Measurements from ENCODE around the gene SRCIN1. TPM values are rescaled to one million over a fixed set of nuclear protein-coding genes. Genes with fewer than 3 reads are reported as not detected.
A peak's percentile ranks its signal among the peaks of the same experiment; 100 is the strongest.
"Not testable (repeated sequence)": the region's sequence is repeated elsewhere in the genome, so short reads cannot be mapped to it uniquely, and the experiment has no call there.

The SRCIN1 gene
- total and polyA plus RNA-seq, 2 experiments from 2014 or later = 2.3 to 10.8 TPM

DNA sequence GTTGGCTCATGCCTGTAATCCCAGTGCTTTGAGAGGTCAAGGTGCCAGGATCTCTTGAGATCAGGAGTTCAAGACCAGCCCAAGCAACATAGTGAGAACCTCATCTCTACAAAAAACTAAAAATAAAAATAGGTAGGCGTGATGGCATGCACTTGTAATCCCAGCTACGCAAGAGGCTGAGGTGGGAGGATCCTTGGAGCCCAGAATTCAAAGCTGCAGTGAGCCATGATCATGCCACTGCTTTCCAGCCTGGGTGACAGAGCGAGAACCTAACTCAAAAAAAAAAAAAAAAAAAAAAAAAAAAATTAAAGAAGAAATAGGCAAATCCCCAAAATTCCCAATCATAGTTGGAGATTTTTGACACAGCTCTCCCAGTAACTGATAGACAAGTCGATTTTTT lies 32.2 kb upstream of the SRCIN1 start:
- H3K4me3 ChIP-seq = no peak overlapping the region
- no peaks in the 10 kb centered on the region for H3K36me3 ChIP-seq
- TF ChIP-seq, protein P1, sequence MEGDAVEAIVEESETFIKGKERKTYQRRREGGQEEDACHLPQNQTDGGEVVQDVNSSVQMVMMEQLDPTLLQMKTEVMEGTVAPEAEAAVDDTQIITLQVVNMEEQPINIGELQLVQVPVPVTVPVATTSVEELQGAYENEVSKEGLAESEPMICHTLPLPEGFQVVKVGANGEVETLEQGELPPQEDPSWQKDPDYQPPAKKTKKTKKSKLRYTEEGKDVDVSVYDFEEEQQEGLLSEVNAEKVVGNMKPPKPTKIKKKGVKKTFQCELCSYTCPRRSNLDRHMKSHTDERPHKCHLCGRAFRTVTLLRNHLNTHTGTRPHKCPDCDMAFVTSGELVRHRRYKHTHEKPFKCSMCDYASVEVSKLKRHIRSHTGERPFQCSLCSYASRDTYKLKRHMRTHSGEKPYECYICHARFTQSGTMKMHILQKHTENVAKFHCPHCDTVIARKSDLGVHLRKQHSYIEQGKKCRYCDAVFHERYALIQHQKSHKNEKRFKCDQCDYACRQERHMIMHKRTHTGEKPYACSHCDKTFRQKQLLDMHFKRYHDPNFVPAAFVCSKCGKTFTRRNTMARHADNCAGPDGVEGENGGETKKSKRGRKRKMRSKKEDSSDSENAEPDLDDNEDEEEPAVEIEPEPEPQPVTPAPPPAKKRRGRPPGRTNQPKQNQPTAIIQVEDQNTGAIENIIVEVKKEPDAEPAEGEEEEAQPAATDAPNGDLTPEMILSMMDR (IDR thresholded peaks at IDR 0.05; ENCODE audit: low read depth, low read length) = no peak
- H3K27me3 ChIP-seq = no peaks in the 10 kb centered on the region
- DNase-seq (ENCODE audit: low read depth in 1 of 2, low spot score in 1 of 2) = no peak
- H3K4me1 ChIP-seq (ENCODE audit: low read depth) = no peaks in the 10 kb centered on the region
- H3K27ac ChIP-seq = no peak overlapping the region
- H3K9me3 ChIP-seq (ENCODE audit: low read depth) = no peaks in the 10 kb centered on the region

GRCh38 chr17:38636054-38636453 lies 30.3 kb upstream of the SRCIN1 start:
- TF ChIP-seq, protein P1 (IDR thresholded peaks at IDR 0.05; ENCODE audit: low read depth, low read length) = no peak
- Histone ChIP-seq H3K9me3 (ENCODE audit: low read depth) (no peaks in the 10 kb centered on the region), H3K27me3 (no peaks in the 10 kb centered on the region), H3K27ac (no peak overlapping the region), H3K36me3 (no peaks in the 10 kb centered on the region), H3K4me3 (no peak overlapping the region), H3K4me1 (ENCODE audit: low read depth) (no peaks in the 10 kb centered on the region)
- DNase-seq (ENCODE audit: low read depth in 1 of 2, low spot score in 1 of 2) = no peak

GRCh38 chr17:38632334-38632733 lies 26.6 kb upstream of the SRCIN1 start:
- no peak overlapping the region for H3K4me3 ChIP-seq
- no peak overlapping the region for H3K27ac ChIP-seq
- TF ChIP-seq, protein P1 (IDR thresholded peaks at IDR 0.05; ENCODE audit: low read depth, low read length) = no peak
- no peaks in the 10 kb centered on the region for H3K36me3 ChIP-seq
- no peaks in the 10 kb centered on the region for H3K4me1 ChIP-seq (ENCODE audit: low read depth)
- no peak for DNase-seq (ENCODE audit: low read depth in 1 of 2, low spot score in 1 of 2)
- no peaks in the 10 kb centered on the region for H3K9me3 ChIP-seq (ENCODE audit: low read depth)
- no peaks in the 10 kb centered on the region for H3K27me3 ChIP-seq

- TF ChIP-seq, protein P1 (IDR thresholded peaks at IDR 0.05; ENCODE audit: low read depth, low read length) = no peak
- Histone ChIP-seq H3K9me3 (ENCODE audit: low read depth) (no peaks in the 10 kb centered on the region), H3K27ac (no peak overlapping the region), H3K27me3 (no peaks in the 10 kb centered on the region), H3K4me1 (ENCODE audit: low read depth) (no peaks in the 10 kb centered on the region), H3K4me3 (no peak overlapping the region), H3K36me3 (no peaks in the 10 kb centered on the region)
- DNase-seq (ENCODE audit: low read depth in 1 of 2, low spot score in 1 of 2) = peak in 1 of 2 donors; percentile 16
These were observed 22.7 kb upstream of the SRCIN1 start for GRCh38 chr17:38628441-38628840.

DNA sequence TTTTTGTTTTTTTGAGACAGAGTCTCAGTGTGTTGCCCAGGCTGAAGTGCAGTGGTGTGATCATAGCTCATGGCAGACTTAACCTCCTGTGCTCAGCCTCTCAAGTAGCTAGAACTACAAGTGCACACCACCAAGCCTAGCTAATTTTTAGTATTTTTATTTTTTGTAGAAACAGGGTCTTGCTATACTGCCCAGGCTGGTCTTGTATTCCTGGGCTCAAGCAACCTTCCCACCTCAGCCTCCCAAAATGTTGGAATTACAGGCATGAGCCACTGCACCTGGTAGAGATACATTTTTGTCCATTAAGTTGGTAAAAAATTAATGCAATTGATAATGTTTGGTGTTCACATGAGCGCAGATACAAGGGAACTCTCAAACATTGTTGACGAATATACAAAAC lies 22.2 kb upstream of the SRCIN1 start:
- Histone ChIP-seq H3K9me3 (ENCODE audit: low read depth) (no peaks in the 10 kb centered on the region), H3K4me3 (no peak overlapping the region), H3K4me1 (ENCODE audit: low read depth) (no peaks in the 10 kb centered on the region), H3K27me3 (no peaks in the 10 kb centered on the region), H3K27ac (no peak overlapping the region), H3K36me3 (no peaks in the 10 kb centered on the region)
- no peak for DNase-seq (ENCODE audit: low read depth in 1 of 2, low spot score in 1 of 2)
- TF ChIP-seq, protein P1 (IDR thresholded peaks at IDR 0.05; ENCODE audit: low read depth, low read length) = no peak

DNA sequence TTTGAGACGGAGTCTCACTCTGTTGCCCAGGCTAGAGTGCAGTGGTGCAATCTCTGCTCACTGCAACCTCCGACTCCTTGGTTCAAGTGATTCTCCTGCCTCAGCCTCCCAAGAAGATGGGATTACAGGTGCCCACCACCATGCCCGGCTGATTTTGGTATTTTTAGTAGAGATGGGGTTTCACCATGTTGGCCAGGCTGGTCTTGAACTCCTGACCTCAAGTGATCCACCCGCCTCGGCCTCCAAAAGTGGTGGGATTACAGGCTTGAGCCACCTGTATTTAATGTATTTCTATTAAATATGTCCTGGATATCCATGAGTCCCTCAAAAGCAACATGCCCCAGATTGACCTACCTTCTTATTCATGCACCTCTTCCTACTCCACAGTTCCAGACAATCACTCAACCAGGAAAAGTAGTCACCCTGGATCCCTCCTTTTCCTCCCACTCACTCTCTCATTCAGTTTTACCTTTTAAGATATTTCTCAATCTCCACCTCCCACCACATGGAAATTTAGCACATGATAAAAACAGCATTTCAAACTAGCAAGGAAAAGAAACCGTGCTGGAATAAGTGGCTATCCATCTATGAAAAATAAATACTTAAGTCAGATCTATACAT lies 21.0 kb upstream of the SRCIN1 start:
- not testable (repeated sequence) for H3K36me3 ChIP-seq; H3K27me3 ChIP-seq; DNase-seq (ENCODE audit: low read depth in 1 of 2, low spot score in 1 of 2); H3K4me1 ChIP-seq (ENCODE audit: low read depth); H3K4me3 ChIP-seq; H3K27ac ChIP-seq; H3K9me3 ChIP-seq (ENCODE audit: low read depth)
